GM10847 (cell line): ENCODE measurements around the gene CTRB1.

Experiments used
- POLR2A ChIP-seq: IDR thresholded peaks from 2 replicates; pipeline ENCODE4 v1.6.1; 2011; ENCODE audit not compliant: insufficient read length; ENCODE audit errors: extremely low read depth

CTRB1 gene

DNA sequence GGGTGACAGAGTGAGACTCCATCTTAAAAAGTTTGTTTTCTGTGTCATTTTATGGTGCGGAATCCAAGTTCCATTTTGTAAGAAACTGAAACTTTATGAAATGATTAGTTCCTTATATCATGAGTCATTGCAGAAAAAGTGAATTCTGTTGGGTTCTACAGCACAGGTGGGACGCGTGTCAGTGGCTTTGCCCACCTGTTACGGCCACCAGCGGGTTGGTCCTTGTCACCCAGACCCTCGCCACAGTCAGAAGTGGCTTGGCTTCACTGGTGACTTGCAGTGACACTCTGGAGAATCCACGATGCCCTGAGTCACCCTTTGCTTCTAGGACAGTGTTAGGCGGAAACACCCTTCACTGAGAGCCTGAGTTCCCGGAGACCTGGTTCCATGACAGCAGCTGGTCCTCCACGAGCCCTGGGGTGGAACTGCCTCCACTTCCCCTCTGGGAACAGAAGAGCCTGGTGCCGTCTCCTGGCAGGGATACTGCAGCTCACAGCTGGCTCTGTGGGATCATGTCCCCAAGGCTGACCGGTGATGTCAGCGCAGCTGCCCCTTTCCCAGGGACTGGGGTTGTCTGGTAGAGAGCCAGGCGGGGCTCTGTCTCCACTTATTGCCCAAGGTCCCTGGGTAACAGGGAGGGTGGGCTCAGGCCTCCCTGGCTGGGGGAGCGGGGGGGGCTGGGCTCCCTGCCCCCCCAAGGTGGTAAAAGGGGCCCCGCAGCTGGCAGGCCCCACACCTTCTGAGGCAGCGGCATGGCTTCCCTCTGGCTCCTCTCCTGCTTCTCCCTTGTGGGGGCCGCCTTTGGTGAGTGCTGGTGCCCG is at the start of gene CTRB1:
TSS of gene CTRB1 (plus strand) at position 733 of the 821 bp plus-strand sequence. CDS start at position 753, 20 bp downstream.
- no peak for TF ChIP-seq POLR2A

- no peak for TF ChIP-seq POLR2A
Observed at GRCh38 chr16:75169899-75170405, 48.8 kb upstream of the CTRB1 start.

DNA sequence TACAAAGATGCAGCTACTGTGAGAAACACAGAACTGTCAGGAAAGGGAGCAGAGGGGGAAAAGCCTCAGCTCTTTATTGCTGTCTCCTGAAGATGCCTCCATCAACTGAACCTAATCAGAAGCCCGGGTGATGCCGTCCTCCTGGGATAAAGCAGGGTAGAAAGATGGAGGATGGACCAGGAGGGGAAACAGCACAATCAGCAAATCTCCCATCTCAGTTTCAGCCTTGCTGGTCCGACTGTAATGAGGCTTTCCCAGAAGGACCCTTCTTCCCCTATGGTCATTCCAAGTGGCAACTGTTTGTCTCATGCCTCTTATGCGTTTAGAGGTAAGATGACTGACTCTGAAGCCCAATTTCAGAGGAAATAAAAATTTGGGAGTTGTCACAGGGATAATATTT is 46.2 kb upstream of the CTRB1 start:
- no peak for TF ChIP-seq POLR2A

- TF ChIP-seq POLR2A: no peak
Observed at GRCh38 chr16:75175074-75175473, 43.7 kb upstream of the CTRB1 start.

DNA sequence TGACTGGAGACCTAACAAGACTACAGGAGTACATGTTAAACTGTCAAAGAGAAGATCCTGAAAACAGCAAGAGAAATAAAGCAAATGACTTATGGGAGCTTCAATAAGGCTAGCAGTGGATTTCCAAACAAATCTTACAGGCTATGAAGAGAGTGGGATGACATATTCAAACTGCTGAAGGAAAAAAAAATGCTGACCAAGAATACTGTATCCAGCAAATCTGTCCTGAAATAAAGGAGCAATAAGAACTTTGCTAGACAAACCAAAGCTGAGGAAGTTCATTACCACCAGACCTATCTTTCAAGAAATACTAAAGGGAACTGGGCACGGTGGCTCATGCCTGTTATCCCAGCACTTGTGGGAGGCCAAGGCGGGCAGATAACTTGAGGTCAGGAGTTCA is 41.9 kb upstream of the CTRB1 start:
- no peak for TF ChIP-seq POLR2A

- TF ChIP-seq POLR2A: no peak
Observed at GRCh38 chr16:75179208-75179607, 39.6 kb upstream of the CTRB1 start.

- TF ChIP-seq POLR2A: no peak
Observed at GRCh38 chr16:75181630-75182029, 37.2 kb upstream of the CTRB1 start.

GRCh38 chr16:75188832-75189477 is 29.8 kb upstream of the CTRB1 start:
- no peak for TF ChIP-seq POLR2A

GRCh38 chr16:75189638-75190245 is 29.0 kb upstream of the CTRB1 start:
- TF ChIP-seq POLR2A: no peak

GRCh38 chr16:75192606-75193264 is 26.1 kb upstream of the CTRB1 start:
- no peak for TF ChIP-seq POLR2A

GRCh38 chr16:75193265-75193650 is 25.5 kb upstream of the CTRB1 start:
- TF ChIP-seq POLR2A: no peak

- no peak for TF ChIP-seq POLR2A
Observed at GRCh38 chr16:75193730-75194444, 24.9 kb upstream of the CTRB1 start.

GRCh38 chr16:75195811-75196790 is 22.7 kb upstream of the CTRB1 start:
- TF ChIP-seq POLR2A: no peak

- TF ChIP-seq POLR2A: no peak
Observed at GRCh38 chr16:75196836-75197235, 22.0 kb upstream of the CTRB1 start.
